ENCODE data around the gene SRGAP3. TPM values are rescaled to one million over a fixed set of nuclear protein-coding genes. Genes with fewer than 3 reads are reported as not detected.

SRGAP3 gene
- total and polyA plus RNA-seq, 4 donors, result 1.2 to 32.8 (median 7.3) TPM

GRCh38 chr3:9173445-9173844 lies 76.0 kb downstream of the SRGAP3 start:
- H3K27ac ChIP-seq (ENCODE audit: low read depth in 1 of 2, low read length in 1 of 2), result no peak overlapping the region
- WGBS, 2 donors, result 61 to 68% methylated on average over 5 of the region's 5 CpGs

GRCh38 chr3:9172851-9173321 lies 76.6 kb downstream of the SRGAP3 start:
- H3K27ac ChIP-seq (ENCODE audit: low read depth in 1 of 2, low read length in 1 of 2), result peak overlapping the region in 1 of 2 donors; percentile 8
- no peak for ATAC-seq (ENCODE audit: insufficient read depth, low FRiP score)
- 40 to 49% methylated on average over 11 of the region's 11 CpGs for WGBS, 2 donors

More at GRCh38 chr3:9173445-9173844, 76.0 kb downstream of the SRGAP3 start:
- H3K36me3 ChIP-seq (ENCODE audit: control insufficient read depth in 4 of 4, insufficient read depth in 4 of 4, low read length in 4 of 4), result no peaks in the 10 kb centered on the region
- no peak overlapping the region for H3K9ac ChIP-seq (ENCODE audit: insufficient read depth in 1 of 2, low read length in 2 of 2)
- TF ChIP-seq CTCF (IDR thresholded peaks at IDR 0.05; ENCODE audit: control extremely low read depth, extremely low read depth), result no peak
- peaks cover 0 to 3% (median 0%) of the 10 kb centered on the region in 4 donors for H3K9me3 ChIP-seq (ENCODE audit: control insufficient read depth in 4 of 4, insufficient read depth in 3 of 4, low read length in 3 of 4)
- ATAC-seq (ENCODE audit: insufficient read depth, low FRiP score) (no peak), DNase-seq (no peak)
- no peaks in the 10 kb centered on the region for H3K27me3 ChIP-seq (ENCODE audit: control insufficient read depth in 3 of 3, insufficient read depth in 3 of 3, low read length in 2 of 3)
- H3K4me3 ChIP-seq, result no peak overlapping the region
- H3K4me1 ChIP-seq (ENCODE audit: control insufficient read depth in 5 of 5, insufficient read depth in 5 of 5, low read length in 5 of 5), result peaks cover 0 to 34% (median 12%) of the 10 kb centered on the region in 5 donors

GRCh38 chr3:9170851-9171160 lies 78.6 kb downstream of the SRGAP3 start:
- WGBS, 2 donors, result 94 to 97% methylated on average over 5 of the region's 5 CpGs
- ATAC-seq (ENCODE audit: insufficient read depth, low FRiP score), result no peak
- H3K27me3 ChIP-seq (ENCODE audit: control insufficient read depth in 3 of 3, insufficient read depth in 3 of 3, low read length in 2 of 3), result no peaks in the 10 kb centered on the region
- H3K4me1 ChIP-seq (ENCODE audit: control insufficient read depth in 5 of 5, insufficient read depth in 5 of 5, low read length in 5 of 5), result peaks cover 0 to 47% (median 12%) of the 10 kb centered on the region in 5 donors
- no peak for TF ChIP-seq CTCF (IDR thresholded peaks at IDR 0.05; ENCODE audit: control extremely low read depth, extremely low read depth)
- no peak overlapping the region for H3K27ac ChIP-seq (ENCODE audit: low read depth in 1 of 2, low read length in 1 of 2)
- H3K9ac ChIP-seq (ENCODE audit: insufficient read depth in 1 of 2, low read length in 2 of 2), result no peak overlapping the region
- H3K4me3 ChIP-seq, result no peak overlapping the region
- H3K9me3 ChIP-seq (ENCODE audit: control insufficient read depth in 4 of 4, insufficient read depth in 3 of 4, low read length in 3 of 4), result peaks cover 0 to 3% (median 0%) of the 10 kb centered on the region in 4 donors
- H3K36me3 ChIP-seq (ENCODE audit: control insufficient read depth in 4 of 4, insufficient read depth in 4 of 4, low read length in 4 of 4), result no peaks in the 10 kb centered on the region
- DNase-seq, result no peak

More at GRCh38 chr3:9172851-9173321, 76.6 kb downstream of the SRGAP3 start:
- Histone ChIP-seq H3K9ac (ENCODE audit: insufficient read depth in 1 of 2, low read length in 2 of 2) (no peak overlapping the region), H3K27me3 (ENCODE audit: control insufficient read depth in 3 of 3, insufficient read depth in 3 of 3, low read length in 2 of 3) (no peaks in the 10 kb centered on the region), H3K36me3 (ENCODE audit: control insufficient read depth in 4 of 4, insufficient read depth in 4 of 4, low read length in 4 of 4) (no peaks in the 10 kb centered on the region), H3K4me3 (no peak overlapping the region), H3K4me1 (ENCODE audit: control insufficient read depth in 5 of 5, insufficient read depth in 5 of 5, low read length in 5 of 5) (peaks cover 0 to 39% (median 12%) of the 10 kb centered on the region in 5 donors), H3K9me3 (ENCODE audit: control insufficient read depth in 4 of 4, insufficient read depth in 3 of 4, low read length in 3 of 4) (peaks cover 0 to 3% (median 0%) of the 10 kb centered on the region in 4 donors)
- no peak for TF ChIP-seq CTCF (IDR thresholded peaks at IDR 0.05; ENCODE audit: control extremely low read depth, extremely low read depth)
- peak; percentile 40 to 62 (median 48) for DNase-seq

Data from lung (tissue), 12 donors.